ENCODE results near the gene KCNC2. TPM values are rescaled to one million over a fixed set of nuclear protein-coding genes. Genes with fewer than 3 reads are reported as not detected.

KCNC2 gene
- polyA plus RNA-seq (2011; rRNA removed) (not detected in 2 replicates), polyA minus RNA-seq (2011; rRNA and poly(A)+ RNA removed) (not detected in 2 replicates)

- Histone ChIP-seq H3K4me3 (ENCODE audit: low read depth, low read length) (no peak within 1 kb of the TSS), H3K27me3 (ENCODE audit: control insufficient read depth, insufficient read depth, low read length) (peaks cover 22% of the 10 kb centered on the region), H3K36me3 (ENCODE audit: control insufficient read depth, insufficient read depth, low read length) (no peaks in the 10 kb centered on the region)
- ChIA-PET POLR2A (no interaction called here), CTCF (no interaction called here)
- TF ChIP-seq CTCF (IDR thresholded peaks at IDR 0.05; ENCODE audit: insufficient read depth, low read depth, low read length) = no peak
- DNase-seq (ENCODE audit: low read depth) = no peak
These were observed at the start of gene KCNC2 for GRCh38 chr12:75209812-75210138. Gene KCNC2, minus strand, starts transcription at chr12:75209839.

GRCh38 chr12:75259143-75259542 lies 49.5 kb upstream of the KCNC2 start:
- H3K27me3 ChIP-seq (ENCODE audit: control insufficient read depth, insufficient read depth, low read length) = no peaks in the 10 kb centered on the region; the same call in 1 of the 2 replicates
- POLR2A ChIA-PET = no interaction called here
- TF ChIP-seq CTCF (IDR thresholded peaks at IDR 0.05; ENCODE audit: insufficient read depth, low read depth, low read length) = no peak
- no peak for DNase-seq (ENCODE audit: low read depth)
- CTCF ChIA-PET = no interaction called here
- H3K4me3 ChIP-seq (ENCODE audit: low read depth, low read length) = no peak overlapping the region
- H3K36me3 ChIP-seq (ENCODE audit: control insufficient read depth, insufficient read depth, low read length) = no peaks in the 10 kb centered on the region

- ChIA-PET CTCF (no interaction called here), POLR2A (no interaction called here)
- no peaks in the 10 kb centered on the region for H3K36me3 ChIP-seq (ENCODE audit: control insufficient read depth, insufficient read depth, low read length)
- no peak for TF ChIP-seq CTCF (IDR thresholded peaks at IDR 0.05; ENCODE audit: insufficient read depth, low read depth, low read length)
- DNase-seq (ENCODE audit: low read depth) = no peak
- H3K4me3 ChIP-seq (ENCODE audit: low read depth, low read length) = no peak overlapping the region
- H3K27me3 ChIP-seq (ENCODE audit: control insufficient read depth, insufficient read depth, low read length) = no peaks in the 10 kb centered on the region; the same call in 1 of the 2 replicates
These were observed 47.9 kb upstream of the KCNC2 start for GRCh38 chr12:75257510-75257909.

- Histone ChIP-seq H3K4me3 (ENCODE audit: low read depth, low read length) (no peak overlapping the region), H3K36me3 (ENCODE audit: control insufficient read depth, insufficient read depth, low read length) (no peaks in the 10 kb centered on the region), H3K27me3 (ENCODE audit: control insufficient read depth, insufficient read depth, low read length) (no peaks in the 10 kb centered on the region)
- POLR2A ChIA-PET = no interaction called here
- CTCF ChIA-PET = no interaction called here
- DNase-seq (ENCODE audit: low read depth) = no peak
- TF ChIP-seq CTCF (IDR thresholded peaks at IDR 0.05; ENCODE audit: insufficient read depth, low read depth, low read length) = no peak
These were observed 35.5 kb upstream of the KCNC2 start for GRCh38 chr12:75245108-75245507.

- no peak for TF ChIP-seq CTCF (IDR thresholded peaks at IDR 0.05; ENCODE audit: insufficient read depth, low read depth, low read length)
- no peaks in the 10 kb centered on the region for H3K36me3 ChIP-seq (ENCODE audit: control insufficient read depth, insufficient read depth, low read length)
- DNase-seq (ENCODE audit: low read depth) = no peak
- ChIA-PET POLR2A (no interaction called here), CTCF (no interaction called here)
- H3K4me3 ChIP-seq (ENCODE audit: low read depth, low read length) = no peak overlapping the region
- no peaks in the 10 kb centered on the region for H3K27me3 ChIP-seq (ENCODE audit: control insufficient read depth, insufficient read depth, low read length)
These were observed 30.3 kb upstream of the KCNC2 start for GRCh38 chr12:75239987-75240386.

All from BJ (cell line).